NCI-H345 treated with DMSO at 0.1 percent for 48 hours (cell line): ENCODE measurements around the gene DVL3.

Experiments
- DNase-seq: peaks from one replicate; lab custom pipeline; 2025; ENCODE audit not compliant: unreplicated experiment; lab: John Stamatoyannopoulos, UW

Gene DVL3

GRCh38 chr3:184209146-184209923 is 54.2 kb downstream of the DVL3 start:
- DNase-seq = no peak

DNA sequence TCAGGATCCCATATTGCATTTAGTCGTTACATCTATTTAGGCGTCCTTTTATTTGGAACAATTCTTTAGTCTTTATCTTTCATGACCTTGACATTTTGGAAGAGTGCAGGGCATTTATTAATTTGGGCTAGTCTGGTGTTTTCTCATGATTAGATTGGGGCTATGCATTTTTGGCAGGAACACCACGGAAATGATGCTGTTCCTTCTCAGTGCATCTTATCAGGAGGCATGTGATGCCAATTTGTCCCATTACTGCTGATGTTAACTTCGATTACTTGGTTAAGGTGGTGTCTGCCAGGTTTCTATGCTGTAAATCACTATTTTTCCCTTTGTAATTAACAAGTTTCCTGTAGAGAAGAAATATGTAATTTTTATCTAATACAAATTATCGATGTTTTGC is 56.1 kb downstream of the DVL3 start:
- DNase-seq = no peak

GRCh38 chr3:184211718-184212117 is 56.5 kb downstream of the DVL3 start:
- no peak for DNase-seq

GRCh38 chr3:184218814-184219213 is 63.6 kb downstream of the DVL3 start:
- DNase-seq = no peak

DNA sequence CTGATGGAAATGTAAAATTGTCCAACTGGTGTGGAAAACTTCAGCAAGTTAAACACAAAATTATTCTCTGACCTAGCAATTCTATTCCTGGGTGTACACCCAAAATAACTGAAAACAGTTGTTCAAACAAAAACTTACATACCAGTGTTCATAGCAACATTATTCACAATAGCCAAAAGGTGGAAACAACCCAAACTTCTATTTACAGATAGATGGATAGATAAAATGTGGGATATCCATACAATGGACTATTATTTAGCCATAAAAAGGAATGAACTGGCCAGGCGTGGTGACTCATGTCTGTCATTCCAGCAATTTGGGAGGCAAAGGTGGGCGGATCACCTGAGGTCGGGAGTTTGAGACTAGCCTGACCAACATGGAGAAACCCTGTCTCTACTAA is 67.3 kb downstream of the DVL3 start:
- DNase-seq = no peak
